GM19238 (cell line): ENCODE results near the gene ZNF521.

Experiments used
- DNase-seq: peaks from one replicate; pipeline ENCODE4 v3.0.0; 2011; ENCODE audit warnings: low spot score; ENCODE audit not compliant: insufficient read length

Gene ZNF521

GRCh38 chr18:25335676-25336075 is 16.3 kb downstream of the ZNF521 start:
- DNase-seq = no peak

DNA sequence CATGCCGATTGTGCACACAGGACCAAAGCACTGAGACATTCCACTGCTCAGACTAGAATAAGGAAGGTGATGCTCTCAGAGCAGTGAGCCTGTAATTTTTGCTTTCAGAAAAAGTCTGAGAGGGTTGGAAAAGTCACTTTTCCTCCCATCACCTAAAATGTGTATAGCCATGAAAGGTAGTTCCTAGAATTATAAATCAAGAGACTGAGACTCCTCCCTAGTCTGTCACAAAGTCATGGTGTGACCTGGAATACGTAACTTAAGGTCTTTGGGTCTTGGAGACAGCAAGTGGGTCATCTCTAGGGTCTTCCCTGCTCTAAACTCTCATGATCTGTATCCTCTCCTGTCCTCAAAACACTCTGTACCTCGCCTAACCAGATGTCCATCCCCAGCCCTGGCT is 16.9 kb downstream of the ZNF521 start:
- no peak for DNase-seq

GRCh38 chr18:25334588-25334987 is 17.4 kb downstream of the ZNF521 start:
- no peak for DNase-seq

DNA sequence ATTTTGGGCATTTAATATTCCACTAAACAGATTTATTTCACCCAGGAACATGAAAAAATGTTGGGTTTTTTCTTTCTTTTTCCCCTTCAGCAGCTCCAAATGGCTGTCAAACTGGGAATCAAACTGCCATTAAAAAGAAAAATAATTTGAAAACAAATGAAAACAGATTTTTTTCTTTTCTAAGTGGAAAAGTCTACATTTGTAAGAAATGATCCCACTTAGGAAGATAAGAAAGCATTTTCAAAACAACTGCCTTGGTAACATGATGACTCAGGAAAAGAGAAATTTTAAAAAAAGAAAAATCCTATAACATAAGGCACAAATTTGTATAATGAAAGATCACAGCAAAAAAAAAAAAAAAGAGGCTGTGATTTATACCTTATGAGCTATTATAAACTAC is 20.0 kb downstream of the ZNF521 start:
- no peak for DNase-seq

- DNase-seq = no peak
Measured at GRCh38 chr18:25329783-25330182, 22.2 kb downstream of the ZNF521 start.

- no peak for DNase-seq
Measured at GRCh38 chr18:25327584-25327983, 24.4 kb downstream of the ZNF521 start.

GRCh38 chr18:25326361-25326952 is 25.5 kb downstream of the ZNF521 start:
- no peak for DNase-seq

GRCh38 chr18:25322806-25323205 is 29.2 kb downstream of the ZNF521 start:
- DNase-seq = no peak

DNA sequence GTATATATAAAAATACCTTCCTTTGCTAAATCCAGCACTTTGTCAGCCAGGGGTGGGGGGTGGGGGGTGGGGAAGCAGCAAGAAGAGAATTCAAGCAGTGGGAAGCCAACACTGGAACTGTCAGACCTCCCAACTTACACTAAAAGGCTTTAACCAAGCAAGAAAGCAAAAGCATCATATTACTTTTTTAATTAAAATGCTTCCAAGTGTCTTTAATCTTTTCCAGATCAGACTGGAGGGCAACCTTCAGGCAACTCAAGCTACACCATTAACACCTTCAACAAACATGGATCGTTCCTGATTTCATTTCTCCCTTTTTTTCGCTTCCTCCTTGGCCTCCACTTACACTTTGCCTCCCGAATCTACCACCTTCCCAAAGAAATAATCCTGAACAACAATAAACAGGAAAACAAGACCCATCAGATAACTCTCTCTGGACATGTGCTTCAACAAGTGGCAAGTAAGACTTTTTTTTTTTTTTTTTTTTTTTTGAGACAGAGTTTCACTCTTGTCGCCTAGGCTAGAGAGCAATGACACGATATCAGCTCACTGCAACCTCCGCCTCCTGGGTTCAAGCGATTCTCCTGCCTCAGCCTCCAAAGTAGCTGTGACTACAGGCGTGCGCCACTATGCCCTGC is 35.5 kb downstream of the ZNF521 start:
- DNase-seq = no peak

DNA sequence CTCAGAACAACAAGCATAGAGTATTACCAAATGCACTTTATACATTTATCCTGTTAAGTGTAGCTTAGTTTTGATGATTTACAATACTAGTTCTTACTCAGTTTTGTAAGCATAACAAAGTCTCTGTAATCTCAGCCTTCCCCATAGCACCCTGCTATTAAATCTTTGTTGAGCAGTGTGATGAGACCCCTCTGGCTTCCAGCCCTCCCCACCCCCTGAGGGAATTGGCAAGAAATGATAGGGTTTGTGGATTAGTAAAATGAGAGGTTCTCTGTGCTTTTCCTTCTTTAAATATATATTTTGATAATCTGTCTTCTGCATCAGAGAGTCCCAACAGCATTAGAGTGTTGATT is 37.2 kb downstream of the ZNF521 start:
- no peak for DNase-seq

DNA sequence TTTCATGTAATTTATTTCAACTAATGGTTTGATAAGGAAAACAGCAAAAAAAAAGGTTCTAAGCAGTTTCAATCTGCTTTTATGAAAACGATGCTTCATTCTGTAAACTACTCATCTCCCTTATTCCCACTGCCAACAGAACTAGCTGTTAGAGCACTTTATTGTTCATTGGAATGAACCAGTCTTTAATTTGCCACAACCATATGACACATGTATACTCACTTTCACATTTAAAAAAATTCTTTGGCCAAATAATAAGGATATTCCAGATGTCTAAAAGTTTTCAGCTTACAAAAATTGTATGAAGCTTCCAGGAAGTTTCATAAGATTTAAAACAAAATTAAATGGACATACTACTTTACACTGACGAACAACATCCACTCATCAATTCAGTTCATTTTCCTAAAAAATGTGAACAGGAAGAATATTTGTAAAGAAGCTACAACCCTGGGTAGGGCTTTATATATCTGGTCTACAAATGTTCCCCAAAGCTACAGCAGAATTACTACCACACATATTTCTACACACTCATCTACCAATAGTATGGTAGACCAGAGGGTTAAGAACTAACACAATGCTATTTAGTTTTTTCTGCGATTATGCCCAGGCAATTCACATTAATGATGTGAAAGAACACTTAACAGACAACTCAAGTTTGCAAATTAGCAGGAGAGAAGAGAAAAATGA is 37.7 kb downstream of the ZNF521 start:
- DNase-seq = no peak

- DNase-seq = no peak
Measured at GRCh38 chr18:25313268-25313667, 38.7 kb downstream of the ZNF521 start.

DNA sequence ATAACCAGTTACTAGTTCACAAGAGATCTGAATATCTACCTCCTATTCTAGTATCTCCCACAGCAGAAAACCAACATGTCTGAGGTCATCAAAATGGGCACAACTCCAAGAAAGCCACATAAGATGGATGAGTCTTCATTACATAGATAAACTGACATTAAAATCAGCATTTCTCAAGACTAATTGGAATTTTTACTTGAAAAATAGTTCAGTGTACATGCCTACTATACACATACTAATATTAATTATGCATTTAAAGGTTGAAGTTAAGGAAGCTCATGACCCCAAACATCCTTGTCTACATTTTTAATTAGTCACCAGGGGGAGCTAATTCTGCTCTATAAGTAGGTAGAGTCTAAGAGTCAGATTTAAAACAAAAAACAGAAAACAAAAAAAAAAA is 41.9 kb downstream of the ZNF521 start:
- no peak for DNase-seq

DNA sequence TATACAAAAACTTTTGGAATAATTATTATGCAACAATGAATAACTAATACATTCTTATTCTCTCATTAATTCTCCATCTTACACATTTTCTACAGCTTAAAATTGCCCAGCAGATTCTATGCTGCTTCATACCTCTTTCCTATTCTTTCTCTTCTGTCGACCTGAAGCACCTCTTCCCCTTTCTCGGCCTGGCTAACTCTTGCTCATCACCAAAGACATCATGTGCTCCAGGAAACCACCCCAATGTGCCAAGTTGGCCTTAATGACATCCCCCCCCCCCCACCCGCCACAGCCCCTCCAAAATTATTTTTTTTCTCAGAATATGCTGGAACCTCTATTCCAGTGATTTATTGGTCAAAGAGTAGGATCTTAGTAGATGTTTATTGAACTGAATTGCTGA is 43.6 kb downstream of the ZNF521 start:
- no peak for DNase-seq

DNA sequence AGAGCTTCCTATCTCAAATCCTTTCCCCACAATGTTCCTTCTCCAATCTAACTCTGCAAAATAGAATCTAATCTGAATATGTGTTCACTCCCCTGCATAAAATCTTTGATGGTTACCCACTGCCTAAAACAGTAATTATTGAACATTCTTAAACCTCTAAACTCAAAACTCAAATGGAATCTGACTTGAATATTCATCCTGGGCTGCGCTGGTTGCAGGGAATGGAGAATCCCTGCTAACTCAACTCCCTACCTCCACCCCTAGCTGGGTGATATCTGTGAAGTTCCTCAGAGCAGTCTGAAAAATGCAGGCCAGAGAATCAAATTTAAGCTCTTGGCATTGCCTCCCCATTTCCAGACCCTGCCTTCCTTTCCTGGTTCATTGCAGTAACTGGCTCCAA is 44.8 kb downstream of the ZNF521 start:
- DNase-seq = no peak

GRCh38 chr18:25306671-25307070 is 45.3 kb downstream of the ZNF521 start:
- no peak for DNase-seq

DNA sequence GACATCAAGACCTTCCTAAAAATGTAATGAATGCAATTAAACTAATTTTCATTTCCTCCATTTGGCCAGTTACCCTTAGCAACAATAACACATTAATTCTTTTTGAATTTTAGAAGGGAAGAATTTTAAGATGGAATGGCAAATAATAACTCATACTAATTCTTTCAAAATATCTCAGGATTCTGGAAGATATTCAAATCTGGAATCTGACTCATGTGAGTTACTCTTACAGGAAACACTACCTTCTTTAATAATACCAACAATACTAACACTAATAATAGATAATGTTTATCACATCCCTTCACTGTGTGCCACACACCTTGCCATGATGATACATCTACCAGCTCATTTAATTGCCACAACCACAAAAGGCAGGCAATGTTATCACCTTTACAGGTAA is 46.4 kb downstream of the ZNF521 start:
- DNase-seq = no peak

GRCh38 chr18:25300492-25300891 is 51.5 kb downstream of the ZNF521 start:
- DNase-seq = no peak

- DNase-seq = no peak
Measured at GRCh38 chr18:25299426-25300300, 52.3 kb downstream of the ZNF521 start.

GRCh38 chr18:25298853-25299274 is 53.1 kb downstream of the ZNF521 start:
- no peak for DNase-seq

DNA sequence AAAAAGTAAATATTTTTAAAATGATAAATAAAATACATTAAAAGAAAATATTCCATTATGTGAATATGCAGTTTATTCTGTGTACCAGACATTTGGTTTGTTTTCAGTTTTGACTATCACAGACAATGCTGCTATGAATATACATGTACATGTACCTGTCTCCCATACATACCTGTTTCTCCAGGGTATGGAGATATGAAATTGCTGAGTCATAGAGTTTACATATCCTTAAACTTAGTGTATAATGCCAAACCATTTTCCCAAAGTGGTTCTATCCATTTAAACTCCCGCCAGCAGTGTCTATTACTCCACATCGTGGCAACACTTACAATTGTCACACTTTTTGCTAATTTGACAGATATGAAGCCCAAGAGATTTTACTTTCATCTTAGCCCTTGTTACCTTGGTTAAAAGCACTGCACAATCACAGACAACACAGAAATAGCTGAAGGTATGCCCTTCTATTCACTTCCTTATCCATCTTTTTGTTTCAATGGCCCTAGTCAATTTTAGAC is 56.3 kb downstream of the ZNF521 start:
- DNase-seq = no peak

GRCh38 chr18:25291150-25291549 is 60.8 kb downstream of the ZNF521 start:
- no peak for DNase-seq
